ENCODE measurements around the gene TRIM10. TPM values are rescaled to one million over a fixed set of nuclear protein-coding genes. Genes with fewer than 3 reads are reported as not detected.

TRIM10 gene
- total and polyA plus RNA-seq, 3 experiments from 2014 or later: not detected

DNA sequence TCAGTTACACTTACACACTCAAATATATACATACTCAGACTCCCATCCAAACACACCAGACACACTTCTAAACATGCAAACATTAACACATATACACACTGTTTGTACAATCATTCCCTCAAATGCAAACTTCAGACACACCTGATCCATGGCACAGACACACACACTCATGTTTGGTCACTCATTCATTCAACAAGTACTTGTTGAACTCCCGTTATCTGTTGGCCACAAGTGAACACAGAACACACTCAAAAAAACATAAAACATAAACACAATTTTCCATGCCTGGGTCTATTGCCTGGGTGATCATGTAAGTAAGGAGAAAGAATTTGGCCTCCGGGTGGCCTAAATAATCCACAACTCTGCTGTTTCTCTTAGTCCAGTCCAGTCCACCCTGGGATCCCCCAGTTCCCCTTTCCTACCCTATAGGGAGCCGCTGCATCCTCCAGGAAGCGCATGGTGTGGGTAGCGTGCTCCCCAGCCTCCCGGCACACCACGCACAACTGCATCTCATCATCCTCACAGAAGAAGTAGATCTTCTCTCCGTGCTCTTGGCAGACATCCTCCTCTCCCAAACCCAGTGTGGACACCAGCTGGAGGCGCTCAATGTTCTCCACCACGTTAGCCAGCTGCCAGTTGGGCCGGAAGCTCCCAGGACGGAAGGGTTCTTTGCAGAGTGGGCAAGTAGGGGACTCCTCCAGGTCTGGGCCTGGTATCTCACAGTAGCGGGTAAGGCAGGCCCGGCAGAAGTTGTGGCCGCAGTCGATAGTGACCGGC is 815 bp downstream of the TRIM10 start:
- no peak for DNase-seq
- Histone ChIP-seq H3K27me3 (ENCODE audit: insufficient read depth, low read length, poor library complexity, severe bottlenecking) (peaks cover 3% of the 10 kb centered on the region), H3K4me3 (ENCODE audit: low read length) (no peak overlapping the region), H3K27ac (ENCODE audit: low read depth, low read length) (no peak overlapping the region), H3K4me1 (ENCODE audit: insufficient read depth, low read length) (peaks cover 4% of the 10 kb centered on the region), H3K36me3 (ENCODE audit: insufficient read depth, low read length) (no peaks in the 10 kb centered on the region), H3K9me3 (ENCODE audit: low read length) (no peaks in the 10 kb centered on the region)
- H3K27me3 Mint-ChIP-seq: peaks cover 18 to 73% of the 10 kb centered on the region in 2 donors
- H3K4me1 Mint-ChIP-seq: peaks cover 3 to 12% (median 11%) of the 10 kb centered on the region in 3 donors
- H3K9me3 Mint-ChIP-seq: no peaks in the 10 kb centered on the region
- POLR2A ChIA-PET: no interaction called here
- no peaks in the 10 kb centered on the region for H3K36me3 Mint-ChIP-seq
- H3K27ac Mint-ChIP-seq: peak overlapping the region in 1 of 8 donors; percentile 83
- CTCF ChIA-PET: no interaction called here
- H3K4me3 Mint-ChIP-seq: no peak overlapping the region

DNA sequence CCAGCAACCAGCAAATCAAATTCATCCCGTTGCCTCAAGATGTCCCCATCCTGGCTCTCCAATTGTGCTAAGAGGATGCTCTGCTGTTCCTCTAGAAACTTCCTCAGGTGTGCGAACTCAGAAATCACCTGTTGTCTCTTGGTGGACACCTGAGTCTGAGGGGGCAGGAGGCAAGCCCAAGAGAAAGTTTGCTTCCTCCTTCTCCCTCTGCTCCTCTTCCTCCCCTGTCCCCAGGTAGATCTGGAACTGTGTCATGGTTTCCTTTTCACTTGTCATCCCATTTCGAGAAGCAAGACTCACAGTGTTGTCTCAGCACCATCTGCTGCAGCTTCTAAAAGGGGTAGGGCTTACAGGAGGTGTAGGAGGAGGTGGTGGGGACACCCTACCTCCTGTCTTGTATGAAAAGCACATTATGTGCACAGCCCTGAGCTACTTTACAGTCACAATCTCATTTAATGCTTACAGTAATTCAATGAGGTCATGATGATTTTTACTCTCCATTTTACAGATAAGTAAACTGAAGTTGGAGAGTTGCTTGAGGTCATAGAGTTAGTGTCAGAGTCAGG is 2.5 kb downstream of the TRIM10 start:
- POLR2A ChIA-PET: no interaction called here
- Histone ChIP-seq H3K27me3 (ENCODE audit: insufficient read depth, low read length, poor library complexity, severe bottlenecking) (peaks cover 3% of the 10 kb centered on the region), H3K4me3 (ENCODE audit: low read length) (no peak overlapping the region), H3K36me3 (ENCODE audit: insufficient read depth, low read length) (no peaks in the 10 kb centered on the region), H3K4me1 (ENCODE audit: insufficient read depth, low read length) (peaks cover 4% of the 10 kb centered on the region), H3K27ac (ENCODE audit: low read depth, low read length) (no peak overlapping the region), H3K9me3 (ENCODE audit: low read length) (no peaks in the 10 kb centered on the region)
- DNase-seq: no peak
- H3K27ac Mint-ChIP-seq: peak overlapping the region in 1 of 8 donors; percentile 42
- no peaks in the 10 kb centered on the region for H3K36me3 Mint-ChIP-seq
- CTCF ChIA-PET: interaction anchor here (1.4 kb wide), 1 partner anchor 28 kb away, joined by 4 read pairs; no protein-coding TSS in a partner anchor
- H3K4me1 Mint-ChIP-seq: peaks cover 3 to 12% (median 11%) of the 10 kb centered on the region in 3 donors
- peaks cover 28 to 77% of the 10 kb centered on the region in 2 donors for H3K27me3 Mint-ChIP-seq
- no peak overlapping the region for H3K4me3 Mint-ChIP-seq
- H3K9me3 Mint-ChIP-seq: no peaks in the 10 kb centered on the region

DNA sequence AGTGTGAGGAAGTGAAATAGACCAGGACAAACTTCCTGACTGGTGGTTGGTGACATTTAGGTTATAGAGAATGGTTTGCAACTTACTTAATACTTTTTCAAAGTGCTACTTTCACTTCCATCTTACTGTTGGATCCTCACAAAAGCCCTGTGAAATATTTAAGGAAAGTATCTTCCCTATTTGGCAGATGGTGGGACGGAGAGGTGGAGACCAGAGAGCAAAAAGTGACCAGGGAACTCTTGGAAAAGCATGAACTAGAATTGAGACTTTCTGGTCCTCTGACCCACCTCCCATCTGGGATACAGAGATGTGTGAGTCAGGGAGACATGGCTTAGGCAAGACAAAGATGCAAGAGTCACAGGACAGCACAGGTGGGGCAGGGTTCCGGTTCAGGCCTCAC is 3.0 kb downstream of the TRIM10 start:
- Histone ChIP-seq H3K4me1 (ENCODE audit: insufficient read depth, low read length) (peaks cover 2% of the 10 kb centered on the region), H3K27me3 (ENCODE audit: insufficient read depth, low read length, poor library complexity, severe bottlenecking) (peaks cover 3% of the 10 kb centered on the region), H3K36me3 (ENCODE audit: insufficient read depth, low read length) (no peaks in the 10 kb centered on the region), H3K9me3 (ENCODE audit: low read length) (no peaks in the 10 kb centered on the region), H3K27ac (ENCODE audit: low read depth, low read length) (no peak overlapping the region), H3K4me3 (ENCODE audit: low read length) (no peak overlapping the region)
- Mint-ChIP-seq H3K27me3 (peaks cover 29 to 80% of the 10 kb centered on the region in 2 donors), H3K36me3 (no peaks in the 10 kb centered on the region), H3K27ac (peak overlapping the region in 2 of 8 donors; percentile 42 to 49), H3K9me3 (no peaks in the 10 kb centered on the region), H3K4me1 (peaks cover 3 to 6% (median 6%) of the 10 kb centered on the region in 3 donors), H3K4me3 (no peak overlapping the region)
- no peak for DNase-seq
- CTCF ChIA-PET: interaction anchor here (1.4 kb wide), 1 partner anchor 27 kb away, joined by 4 read pairs; no protein-coding TSS in a partner anchor
- POLR2A ChIA-PET: no interaction called here

GRCh38 chr6:30157581-30157980 is 3.4 kb downstream of the TRIM10 start:
- Histone ChIP-seq H3K4me1 (ENCODE audit: insufficient read depth, low read length) (no peaks in the 10 kb centered on the region), H3K27me3 (ENCODE audit: insufficient read depth, low read length, poor library complexity, severe bottlenecking) (peaks cover 3% of the 10 kb centered on the region), H3K4me3 (ENCODE audit: low read length) (no peak overlapping the region), H3K9me3 (ENCODE audit: low read length) (no peaks in the 10 kb centered on the region), H3K36me3 (ENCODE audit: insufficient read depth, low read length) (no peaks in the 10 kb centered on the region), H3K27ac (ENCODE audit: low read depth, low read length) (no peak overlapping the region)
- Mint-ChIP-seq H3K4me1 (peaks cover 3 to 6% (median 4%) of the 10 kb centered on the region in 3 donors), H3K9me3 (no peaks in the 10 kb centered on the region), H3K36me3 (no peaks in the 10 kb centered on the region), H3K27ac (no peak overlapping the region), H3K27me3 (peaks cover 29 to 82% of the 10 kb centered on the region in 2 donors), H3K4me3 (no peak overlapping the region)
- ChIA-PET CTCF (interaction anchor here (1.4 kb wide), 1 partner anchor 27 kb away, joined by 4 read pairs; no protein-coding TSS in a partner anchor), POLR2A (no interaction called here)
- no peak for DNase-seq

DNA sequence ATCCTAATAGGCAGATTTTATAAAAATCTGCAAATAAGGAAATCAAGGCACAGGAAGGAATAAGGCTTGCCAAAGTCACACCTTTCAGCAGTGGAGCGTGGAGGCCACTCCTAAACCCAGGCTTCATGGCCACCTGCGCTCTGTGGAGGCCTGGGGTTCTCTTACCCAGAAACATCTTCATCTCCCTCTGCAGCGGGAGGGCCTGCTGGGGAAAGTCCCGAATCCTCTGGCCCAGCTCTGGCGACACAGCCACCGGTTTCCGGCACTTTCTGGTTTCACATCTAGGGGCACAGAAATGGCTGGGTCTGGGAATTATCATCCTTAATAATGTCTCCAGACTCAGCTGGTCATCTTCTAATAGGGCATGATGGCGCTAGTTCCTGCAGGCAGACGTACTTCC is 4.2 kb downstream of the TRIM10 start:
- POLR2A ChIA-PET: no interaction called here

GRCh38 chr6:30156262-30156599 is 4.8 kb downstream of the TRIM10 start:
- no peaks in the 10 kb centered on the region for H3K9me3 Mint-ChIP-seq
- no peak overlapping the region for H3K27ac ChIP-seq (ENCODE audit: low read depth, low read length)
- H3K27ac Mint-ChIP-seq: no peak overlapping the region
- ChIA-PET POLR2A (no interaction called here), CTCF (no interaction called here)
- peaks cover 4 to 5% (median 5%) of the 10 kb centered on the region in 3 donors for H3K4me1 Mint-ChIP-seq
- peaks cover 3% of the 10 kb centered on the region for H3K27me3 ChIP-seq (ENCODE audit: insufficient read depth, low read length, poor library complexity, severe bottlenecking)
- no peaks in the 10 kb centered on the region for H3K36me3 ChIP-seq (ENCODE audit: insufficient read depth, low read length)
- no peaks in the 10 kb centered on the region for H3K9me3 ChIP-seq (ENCODE audit: low read length)
- DNase-seq: no peak
- H3K4me3 Mint-ChIP-seq: no peak overlapping the region
- no peak overlapping the region for H3K4me3 ChIP-seq (ENCODE audit: low read length)
- H3K4me1 ChIP-seq (ENCODE audit: insufficient read depth, low read length): no peaks in the 10 kb centered on the region
- peaks cover 26 to 74% of the 10 kb centered on the region in 2 donors for H3K27me3 Mint-ChIP-seq
- no peaks in the 10 kb centered on the region for H3K36me3 Mint-ChIP-seq

More for the DNA sequence above, 4.2 kb downstream of the TRIM10 start:
- CTCF ChIA-PET: no interaction called here
- H3K4me1 ChIP-seq (ENCODE audit: insufficient read depth, low read length): no peaks in the 10 kb centered on the region
- no peak overlapping the region for H3K27ac Mint-ChIP-seq
- no peak overlapping the region for H3K4me3 ChIP-seq (ENCODE audit: low read length)
- H3K9me3 Mint-ChIP-seq: no peaks in the 10 kb centered on the region
- no peaks in the 10 kb centered on the region for H3K36me3 Mint-ChIP-seq
- peaks cover 3% of the 10 kb centered on the region for H3K27me3 ChIP-seq (ENCODE audit: insufficient read depth, low read length, poor library complexity, severe bottlenecking)
- H3K4me3 Mint-ChIP-seq: no peak overlapping the region
- H3K27ac ChIP-seq (ENCODE audit: low read depth, low read length): no peak overlapping the region
- no peak for DNase-seq
- no peaks in the 10 kb centered on the region for H3K36me3 ChIP-seq (ENCODE audit: insufficient read depth, low read length)
- peaks cover 0 to under 1% (median 0%) of the 10 kb centered on the region in 3 donors for H3K4me1 Mint-ChIP-seq
- peaks cover 26 to 78% of the 10 kb centered on the region in 2 donors for H3K27me3 Mint-ChIP-seq
- H3K9me3 ChIP-seq (ENCODE audit: low read length): no peaks in the 10 kb centered on the region

- no peak overlapping the region for H3K27ac Mint-ChIP-seq
- H3K4me3 Mint-ChIP-seq: no peak overlapping the region
- no peaks in the 10 kb centered on the region for H3K36me3 ChIP-seq (ENCODE audit: insufficient read depth, low read length)
- POLR2A ChIA-PET: no interaction called here
- H3K27me3 Mint-ChIP-seq: peaks cover 26 to 72% of the 10 kb centered on the region in 2 donors
- H3K9me3 ChIP-seq (ENCODE audit: low read length): no peaks in the 10 kb centered on the region
- H3K36me3 Mint-ChIP-seq: no peaks in the 10 kb centered on the region
- no peak for DNase-seq
- CTCF ChIA-PET: no interaction called here
- no peak overlapping the region for H3K4me3 ChIP-seq (ENCODE audit: low read length)
- H3K27me3 ChIP-seq (ENCODE audit: insufficient read depth, low read length, poor library complexity, severe bottlenecking): peaks cover 3% of the 10 kb centered on the region
- H3K4me1 ChIP-seq (ENCODE audit: insufficient read depth, low read length): no peaks in the 10 kb centered on the region
- peaks cover 4 to 5% (median 5%) of the 10 kb centered on the region in 3 donors for H3K4me1 Mint-ChIP-seq
- H3K27ac ChIP-seq (ENCODE audit: low read depth, low read length): no peak overlapping the region
- H3K9me3 Mint-ChIP-seq: no peaks in the 10 kb centered on the region
Measured at GRCh38 chr6:30155520-30156261, 5.3 kb downstream of the TRIM10 start.
